Activated B cell treated with CpG ODN at 0.5 μM for 24 hours (primary cell): ENCODE data around the gene CDK6. TPM values are rescaled to one million over a fixed set of nuclear protein-coding genes. Genes with fewer than 3 reads are reported as not detected.

ENCODE experiments used
- ATAC-seq: fragments of 200-7000 bp; cut with Tn5 transposase; one replicate; pipeline ENCODE4 v1.10.0; 2021; ENCODE audit warnings: low read depth, mild to moderate bottlenecking, moderate library complexity
- CTCF ChIA-PET: fragments of 350-600 bp; sonication (Branson Sonifier 250); formaldehyde crosslinking; loops from one replicate; lab custom pipeline; 2021; ENCODE audit warnings: antibody characterized with exemption; lab: Charles Lee
- POLR2A ChIA-PET: fragments of 350-600 bp; sonication (Branson Sonifier 250); formaldehyde crosslinking; loops from one replicate; lab custom pipeline; 2021; ENCODE audit warnings: antibody characterized with exemption; lab: Charles Lee
- DNase-seq: peaks from one replicate; pipeline ENCODE4 v3.0.0; 2022
- H3K27ac Mint-ChIP-seq: one replicate; pipeline ENCODE4 v1.8.0; 2020; ENCODE audit warnings: mixed read lengths
- H3K27me3 Mint-ChIP-seq: one replicate; pipeline ENCODE4 v1.8.0; 2021; ENCODE audit warnings: mixed read lengths
- H3K36me3 Mint-ChIP-seq: one replicate; pipeline ENCODE4 v1.8.0; 2021; ENCODE audit warnings: low read depth, mixed read lengths
- H3K4me1 Mint-ChIP-seq: one replicate; pipeline ENCODE4 v1.8.0; 2021; ENCODE audit warnings: mixed read lengths
- H3K4me3 Mint-ChIP-seq: one replicate; pipeline ENCODE4 v1.8.0; 2020; ENCODE audit warnings: mild to moderate bottlenecking, mixed read lengths
- H3K9me3 Mint-ChIP-seq: one replicate; pipeline ENCODE4 v1.8.0; 2020; ENCODE audit warnings: mixed read lengths
- intact Hi-C: fragments of 100-400 bp; cut with micrococcal nuclease; formaldehyde crosslinking; loops from one replicate; pipeline ENCODE4 v1.15.1; 2024
- total RNA-seq: library from RNA; stranded (reverse); gene quantifications from 2 replicates; pipeline ENCODE4 v1.2.3, GENCODE V29; 2022
- TF ChIP-seq, protein P1 (sequence below): fragments of 200-600 bp; IDR thresholded peaks from one replicate; pipeline ENCODE4 v1.8.0; 2022; ENCODE audit warnings: antibody characterized with exemption, mild to moderate bottlenecking

CDK6 gene
- total RNA-seq, 1 donor from 2014 or later = 30.5 TPM

DNA sequence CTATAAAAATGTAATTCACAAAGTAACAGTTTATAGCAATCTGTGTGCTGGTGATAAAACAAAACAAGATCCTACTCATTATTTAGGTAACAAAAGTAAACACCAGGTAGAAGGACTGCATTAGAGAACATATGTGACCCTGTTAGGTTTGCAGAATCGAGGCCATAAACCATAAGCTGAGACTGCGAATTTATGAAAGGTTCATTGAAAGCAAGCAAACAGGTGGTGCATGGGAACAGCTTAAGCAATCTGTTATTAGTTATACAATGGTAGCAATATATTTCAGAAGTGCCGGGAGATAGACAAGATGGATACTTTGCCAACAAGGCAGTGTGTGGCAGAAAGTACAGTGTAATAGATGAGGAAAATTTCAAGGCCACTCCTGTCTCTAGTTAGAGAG is 222.7 kb downstream of the CDK6 start:
- ChIA-PET POLR2A (interaction anchor here (1.8 kb wide), 1 partner anchor 24 kb away, joined by 4 read pairs; the partner anchor contains the start of gene FAM133B), CTCF (interaction anchor here (1.4 kb wide), 1 partner anchor 11 kb away, joined by 3 read pairs; no protein-coding TSS in a partner anchor)
- H3K4me3 Mint-ChIP-seq = no peak overlapping the region
- peaks cover 23% of the 10 kb centered on the region for H3K36me3 Mint-ChIP-seq
- no peaks in the 10 kb centered on the region for H3K9me3 Mint-ChIP-seq
- no peaks in the 10 kb centered on the region for H3K4me1 Mint-ChIP-seq
- intact Hi-C loops = no loop called here
- ATAC-seq = no peak
- H3K27me3 Mint-ChIP-seq = no peaks in the 10 kb centered on the region
- DNase-seq = no peak
- TF ChIP-seq, protein P1, sequence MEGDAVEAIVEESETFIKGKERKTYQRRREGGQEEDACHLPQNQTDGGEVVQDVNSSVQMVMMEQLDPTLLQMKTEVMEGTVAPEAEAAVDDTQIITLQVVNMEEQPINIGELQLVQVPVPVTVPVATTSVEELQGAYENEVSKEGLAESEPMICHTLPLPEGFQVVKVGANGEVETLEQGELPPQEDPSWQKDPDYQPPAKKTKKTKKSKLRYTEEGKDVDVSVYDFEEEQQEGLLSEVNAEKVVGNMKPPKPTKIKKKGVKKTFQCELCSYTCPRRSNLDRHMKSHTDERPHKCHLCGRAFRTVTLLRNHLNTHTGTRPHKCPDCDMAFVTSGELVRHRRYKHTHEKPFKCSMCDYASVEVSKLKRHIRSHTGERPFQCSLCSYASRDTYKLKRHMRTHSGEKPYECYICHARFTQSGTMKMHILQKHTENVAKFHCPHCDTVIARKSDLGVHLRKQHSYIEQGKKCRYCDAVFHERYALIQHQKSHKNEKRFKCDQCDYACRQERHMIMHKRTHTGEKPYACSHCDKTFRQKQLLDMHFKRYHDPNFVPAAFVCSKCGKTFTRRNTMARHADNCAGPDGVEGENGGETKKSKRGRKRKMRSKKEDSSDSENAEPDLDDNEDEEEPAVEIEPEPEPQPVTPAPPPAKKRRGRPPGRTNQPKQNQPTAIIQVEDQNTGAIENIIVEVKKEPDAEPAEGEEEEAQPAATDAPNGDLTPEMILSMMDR = no peak
- H3K27ac Mint-ChIP-seq = no peak overlapping the region

DNA sequence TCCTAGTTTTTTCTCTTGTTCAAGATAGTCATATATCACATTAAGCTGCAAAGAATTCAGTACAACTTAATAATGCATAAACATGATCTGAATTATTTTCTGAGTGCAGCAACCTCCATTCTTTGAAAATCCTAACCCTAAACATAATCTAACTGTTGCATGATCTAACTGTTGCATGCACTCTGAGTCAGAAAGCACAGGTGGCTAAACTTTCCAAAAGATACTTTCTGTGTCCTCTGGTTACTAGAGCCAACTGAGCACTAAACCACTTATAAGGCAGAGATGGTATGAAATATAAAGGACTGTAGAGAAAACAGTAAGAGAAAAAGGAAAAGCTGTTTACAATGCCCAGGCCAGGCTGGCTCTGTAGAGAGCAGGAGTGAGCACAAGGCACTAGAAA is 223.2 kb downstream of the CDK6 start:
- no peak for ATAC-seq
- intact Hi-C loops = no loop called here
- no peak for DNase-seq
- no peak overlapping the region for H3K27ac Mint-ChIP-seq
- H3K4me1 Mint-ChIP-seq = no peaks in the 10 kb centered on the region
- ChIA-PET CTCF (interaction anchor here (1.4 to 1.8 kb wide), 2 partner anchors 8 to 10 kb away, joined by 3 to 8 read pairs; no protein-coding TSS in a partner anchor), POLR2A (no interaction called here)
- no peaks in the 10 kb centered on the region for H3K9me3 Mint-ChIP-seq
- TF ChIP-seq, protein P1 = no peak
- peaks cover 23% of the 10 kb centered on the region for H3K36me3 Mint-ChIP-seq
- H3K4me3 Mint-ChIP-seq = no peak overlapping the region
- no peaks in the 10 kb centered on the region for H3K27me3 Mint-ChIP-seq

DNA sequence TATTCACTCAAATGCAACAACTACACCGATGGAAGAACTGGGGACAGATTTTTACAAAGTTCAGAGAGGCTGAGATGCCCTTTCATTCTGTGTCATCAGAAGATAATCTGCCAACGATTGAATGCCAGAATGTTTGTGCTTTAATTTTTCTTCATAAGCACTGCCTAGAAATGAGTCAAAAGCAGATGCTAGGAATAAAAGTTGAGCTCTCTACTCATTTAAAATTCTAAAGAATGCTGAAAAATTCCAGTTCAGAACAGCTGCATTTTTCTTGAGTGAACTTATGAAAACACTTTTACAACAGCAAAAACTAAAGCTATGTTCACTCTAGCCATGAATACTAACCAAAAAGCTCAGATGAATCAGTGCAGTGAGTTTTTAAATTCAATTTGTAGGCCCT is 223.9 kb downstream of the CDK6 start:
- ATAC-seq = no peak
- CTCF ChIA-PET = interaction anchor here (1.0 to 1.8 kb wide), 3 partner anchors 8 to 220 kb away, joined by 3 to 8 read pairs (median 3); no protein-coding TSS in a partner anchor
- Mint-ChIP-seq H3K4me3 (no peak overlapping the region), H3K27ac (no peak overlapping the region), H3K4me1 (no peaks in the 10 kb centered on the region), H3K36me3 (peaks cover 19% of the 10 kb centered on the region), H3K9me3 (no peaks in the 10 kb centered on the region), H3K27me3 (no peaks in the 10 kb centered on the region)
- intact Hi-C loops = no loop called here
- POLR2A ChIA-PET = interaction anchor here (0.8 kb wide), 1 partner anchor 23 kb away, joined by 3 read pairs; no protein-coding TSS in a partner anchor
- TF ChIP-seq, protein P1 = no peak
- DNase-seq = no peak

DNA sequence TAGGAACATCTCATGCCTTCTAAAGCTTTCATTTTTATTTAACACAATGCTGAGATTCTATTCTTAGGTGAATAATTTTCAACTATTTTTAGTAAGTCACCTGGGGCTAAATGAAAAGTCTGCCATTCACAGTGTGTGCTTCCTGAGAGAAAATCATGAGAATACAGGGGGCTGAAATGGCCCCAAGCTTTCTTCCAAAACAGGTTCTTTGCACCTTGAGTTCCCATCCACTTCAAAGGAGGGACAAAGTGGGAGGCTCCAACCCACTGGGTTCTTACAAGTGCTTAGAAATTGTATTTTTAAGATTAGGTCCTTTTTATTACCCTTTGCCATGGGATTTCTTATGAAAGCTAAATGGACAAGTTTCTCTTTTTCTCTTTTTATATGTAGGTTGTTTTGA is 224.6 kb downstream of the CDK6 start:
- TF ChIP-seq, protein P1 = no peak
- no peaks in the 10 kb centered on the region for H3K4me1 Mint-ChIP-seq
- no peaks in the 10 kb centered on the region for H3K9me3 Mint-ChIP-seq
- no peak overlapping the region for H3K4me3 Mint-ChIP-seq
- peaks cover 19% of the 10 kb centered on the region for H3K36me3 Mint-ChIP-seq
- ATAC-seq (no peak), DNase-seq (no peak)
- no peaks in the 10 kb centered on the region for H3K27me3 Mint-ChIP-seq
- intact Hi-C loops = loop anchor here (2.0 kb wide), 1 partner anchor 21 kb away; the partner anchor contains the start of gene FAM133B
- no peak overlapping the region for H3K27ac Mint-ChIP-seq
- POLR2A ChIA-PET = interaction anchor here (0.8 kb wide), 1 partner anchor 22 kb away, joined by 3 read pairs; no protein-coding TSS in a partner anchor
- CTCF ChIA-PET = interaction anchor here (0.9 to 2.7 kb wide), 3 partner anchors 9 to 92 kb away, joined by 4 to 8 read pairs (median 8); no protein-coding TSS in a partner anchor

DNA sequence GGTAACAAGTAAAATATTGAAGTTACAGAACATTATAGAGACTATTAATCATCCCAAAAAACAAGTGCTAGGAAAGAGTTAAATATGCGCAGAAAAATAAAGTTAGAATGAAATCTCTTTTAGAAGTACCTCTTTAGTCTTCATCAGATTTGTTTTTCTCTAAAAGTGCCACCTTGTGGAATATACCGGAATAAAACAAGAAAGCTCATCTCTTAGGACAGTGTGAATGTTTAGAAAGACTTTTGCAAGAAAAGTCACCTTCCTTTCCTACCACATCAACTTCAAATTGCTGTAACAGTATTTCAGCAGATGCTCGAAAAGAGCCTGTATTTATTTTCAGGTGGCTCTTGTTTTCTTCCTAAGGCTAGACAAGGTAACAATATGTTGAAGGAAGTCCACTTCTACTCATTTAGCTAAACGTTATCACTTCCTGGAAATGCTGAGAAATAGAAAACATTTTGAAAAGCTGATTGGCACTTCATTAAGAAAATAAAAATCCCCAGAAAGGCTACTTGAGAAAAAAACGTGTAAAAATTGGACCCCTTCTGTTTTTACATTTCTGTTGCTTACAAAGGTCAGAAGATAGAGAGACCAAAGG is 226.4 kb downstream of the CDK6 start:
- ATAC-seq (no peak), DNase-seq (no peak)
- CTCF ChIA-PET = interaction anchor here (0.6 to 2.7 kb wide), 5 partner anchors 10 to 82 kb away, joined by 3 to 8 read pairs (median 4); partner anchors contain the start of genes FAM133B, PEX1 and RBM48
- TF ChIP-seq, protein P1 = no peak
- peaks cover 10% of the 10 kb centered on the region for H3K36me3 Mint-ChIP-seq
- intact Hi-C loops = loop anchor here (2.0 kb wide), 1 partner anchor 19 kb away; the partner anchor contains the start of gene FAM133B
- POLR2A ChIA-PET = interaction anchor here (1.2 kb wide), 1 partner anchor 20 kb away, joined by 4 read pairs; the partner anchor contains the start of gene FAM133B
- H3K9me3 Mint-ChIP-seq = no peaks in the 10 kb centered on the region
- no peak overlapping the region for H3K27ac Mint-ChIP-seq
- H3K4me3 Mint-ChIP-seq = no peak overlapping the region
- no peaks in the 10 kb centered on the region for H3K27me3 Mint-ChIP-seq
- H3K4me1 Mint-ChIP-seq = no peaks in the 10 kb centered on the region
